GM12872 (cell line): ENCODE measurements around the gene METTL16.

Experiments
- CTCF ChIP-seq: IDR thresholded peaks from 3 replicates; pipeline ENCODE4 v1.5.1; 2011; ENCODE audit warnings: low read depth, mild to moderate bottlenecking, low read length, moderate library complexity; ENCODE audit not compliant: insufficient read depth

Gene METTL16

GRCh38 chr17:2387086-2388019, 124.3 kb downstream of the METTL16 start:
- TF ChIP-seq CTCF, result no peak

GRCh38 chr17:2386400-2387085, 125.1 kb downstream of the METTL16 start:
- no peak for TF ChIP-seq CTCF

GRCh38 chr17:2385240-2386210, 126.2 kb downstream of the METTL16 start:
- TF ChIP-seq CTCF, result no peak

GRCh38 chr17:2384439-2385127, 127.1 kb downstream of the METTL16 start:
- no peak for TF ChIP-seq CTCF

GRCh38 chr17:2383628-2384167, 128.0 kb downstream of the METTL16 start:
- no peak for TF ChIP-seq CTCF

GRCh38 chr17:2380950-2381649, 130.6 kb downstream of the METTL16 start:
- no peak for TF ChIP-seq CTCF
